H1 (cell line): ENCODE data around the gene KBTBD12. TPM values are rescaled to one million over a fixed set of nuclear protein-coding genes. Genes with fewer than 3 reads are reported as not detected.

Source experiments
- BCL11A ChIP-seq, 2 experiments: IDR thresholded peaks; one replicate each; pipeline ENCODE4 v1.6.1; 2011; ENCODE audit warnings: low read depth in 2 of 2, low read length in 2 of 2, mild to moderate bottlenecking in 2 of 2
- CEBPB ChIP-seq: IDR thresholded peaks from 2 replicates; pipeline ENCODE4 v1.6.1; 2012; ENCODE audit warnings: low read depth, low read length
- CREB1 ChIP-seq: IDR thresholded peaks from 2 replicates; pipeline ENCODE4 v1.6.1; 2012; ENCODE audit warnings: inconsistent platforms
- CTBP2 ChIP-seq: IDR thresholded peaks from 2 replicates; pipeline ENCODE4 v1.7.0; 2011; ENCODE audit warnings: borderline replicate concordance, mild to moderate bottlenecking, moderate library complexity, mixed read lengths, low read length; ENCODE audit not compliant: insufficient read depth, insufficient read length
- HDAC2 ChIP-seq, 2 experiments: fragments of 300-600 bp in 1 of 2; sonication (generic) in 1 of 2; IDR thresholded peaks; 2 replicates each; pipeline ENCODE4 v1.6.1; 2011 to 2012; ENCODE audit warnings: low read depth in 2 of 2, low read length in 2 of 2, mild to moderate bottlenecking in 2 of 2, moderate library complexity in 2 of 2, borderline replicate concordance in 1 of 2, inconsistent platforms in 1 of 2
- JUN ChIP-seq: IDR thresholded peaks from 2 replicates; pipeline ENCODE4 v1.6.1; 2011; ENCODE audit warnings: low read depth, mild to moderate bottlenecking, improper control_type of control experiment, low read length
- JUND ChIP-seq: IDR thresholded peaks from 2 replicates; pipeline ENCODE4 v1.6.1; 2011; ENCODE audit warnings: mild to moderate bottlenecking, improper control_type of control experiment, low read length
- KDM4A ChIP-seq: IDR thresholded peaks from one replicate; pipeline ENCODE4 v1.7.1; 2012; ENCODE audit warnings: low read depth, mild to moderate bottlenecking, moderate library complexity, low read length, inconsistent platforms; ENCODE audit not compliant: severe bottlenecking
- MAX ChIP-seq: IDR thresholded peaks from 2 replicates; pipeline ENCODE4 v1.6.1; 2012; ENCODE audit warnings: inconsistent platforms
- POLR2A ChIP-seq, 2 experiments: IDR thresholded peaks; 1 replicate in 1 of 2; 2 replicates in 1 of 2; pipeline ENCODE4 v1.6.1; 2011; ENCODE audit warnings: low read depth in 2 of 2, low read length in 2 of 2, mild to moderate bottlenecking in 2 of 2; ENCODE audit errors: control extremely low read depth in 1 of 2
- POU5F1 ChIP-seq: IDR thresholded peaks from 2 replicates; pipeline ENCODE4 v1.6.1; 2011; ENCODE audit warnings: low read depth, mild to moderate bottlenecking, low read length, moderate library complexity
- RFX5 ChIP-seq: IDR thresholded peaks from 2 replicates; pipeline ENCODE4 v1.6.1; 2011; ENCODE audit warnings: low read depth, low read length, improper control_type of control experiment, borderline replicate concordance
- RXRA ChIP-seq: IDR thresholded peaks from 2 replicates; pipeline ENCODE4 v1.6.1; 2011; ENCODE audit warnings: low read depth, mild to moderate bottlenecking, low read length, moderate library complexity; ENCODE audit not compliant: insufficient read depth
- SAP30 ChIP-seq: fragments of 300-600 bp; sonication (generic); IDR thresholded peaks from 2 replicates; pipeline ENCODE4 v1.7.1; 2012; ENCODE audit warnings: low read length, moderate library complexity, mild to moderate bottlenecking, inconsistent platforms; ENCODE audit not compliant: insufficient read depth, insufficient replicate concordance
- SIRT6 ChIP-seq: IDR thresholded peaks from one replicate; pipeline ENCODE4 v1.7.1; 2012; ENCODE audit warnings: low read length, inconsistent platforms
- SIX5 ChIP-seq: IDR thresholded peaks from 2 replicates; pipeline ENCODE4 v1.6.1; 2011; ENCODE audit warnings: mild to moderate bottlenecking, low read depth, low read length
- SP4 ChIP-seq: IDR thresholded peaks from 2 replicates; pipeline ENCODE4 v1.6.1; 2012; ENCODE audit warnings: low read length, inconsistent platforms
- SRF ChIP-seq: IDR thresholded peaks from 2 replicates; pipeline ENCODE4 v1.6.1; 2011; ENCODE audit warnings: mild to moderate bottlenecking, low read depth, low read length, moderate library complexity
- YY1 ChIP-seq: IDR thresholded peaks from 2 replicates; pipeline ENCODE4 v1.6.1; 2011; ENCODE audit warnings: low read depth, mild to moderate bottlenecking, low read length
- polyA plus RNA-seq, 7 experiments: library from polyadenylated mRNA; depleted of rRNA in 3 of 7; stranded (reverse) in 5 of 7; unstranded in 2 of 7; fragments of >200 nt in 5 of 7; fragments of 200-250 nt in 2 of 7; gene quantifications; 1 replicate in 5 of 7; 2 replicates in 1 of 7; 4 replicates in 1 of 7; pipeline versions ENCODE4 v1.2.1 to v1.2.3, GENCODE V29; 2011 to 2013; ENCODE audit warnings: missing spikeins in 2 of 7, mixed read lengths in 2 of 7
- total RNA-seq: library from RNA; stranded (reverse); fragmentation: NEBNext Ultra II Directional; extraction: Animal tissue kit (Norgen Biotek cat#: 25700); gene quantifications from 2 replicates; pipeline ENCODE4 v1.2.1, GENCODE V29; 2021
- TF ChIP-seq, protein P1 (sequence below): IDR thresholded peaks from 2 replicates; pipeline ENCODE4 v1.6.1; 2011; ENCODE audit warnings: low read depth, mild to moderate bottlenecking, low read length; ENCODE audit not compliant: insufficient read depth

The KBTBD12 gene
- total and polyA plus RNA-seq, 2 of the 8 experiments (the other 6 are each of a cell fraction or from before 2014, with no cell fraction given): 0.33 to 0.63 TPM

DNA sequence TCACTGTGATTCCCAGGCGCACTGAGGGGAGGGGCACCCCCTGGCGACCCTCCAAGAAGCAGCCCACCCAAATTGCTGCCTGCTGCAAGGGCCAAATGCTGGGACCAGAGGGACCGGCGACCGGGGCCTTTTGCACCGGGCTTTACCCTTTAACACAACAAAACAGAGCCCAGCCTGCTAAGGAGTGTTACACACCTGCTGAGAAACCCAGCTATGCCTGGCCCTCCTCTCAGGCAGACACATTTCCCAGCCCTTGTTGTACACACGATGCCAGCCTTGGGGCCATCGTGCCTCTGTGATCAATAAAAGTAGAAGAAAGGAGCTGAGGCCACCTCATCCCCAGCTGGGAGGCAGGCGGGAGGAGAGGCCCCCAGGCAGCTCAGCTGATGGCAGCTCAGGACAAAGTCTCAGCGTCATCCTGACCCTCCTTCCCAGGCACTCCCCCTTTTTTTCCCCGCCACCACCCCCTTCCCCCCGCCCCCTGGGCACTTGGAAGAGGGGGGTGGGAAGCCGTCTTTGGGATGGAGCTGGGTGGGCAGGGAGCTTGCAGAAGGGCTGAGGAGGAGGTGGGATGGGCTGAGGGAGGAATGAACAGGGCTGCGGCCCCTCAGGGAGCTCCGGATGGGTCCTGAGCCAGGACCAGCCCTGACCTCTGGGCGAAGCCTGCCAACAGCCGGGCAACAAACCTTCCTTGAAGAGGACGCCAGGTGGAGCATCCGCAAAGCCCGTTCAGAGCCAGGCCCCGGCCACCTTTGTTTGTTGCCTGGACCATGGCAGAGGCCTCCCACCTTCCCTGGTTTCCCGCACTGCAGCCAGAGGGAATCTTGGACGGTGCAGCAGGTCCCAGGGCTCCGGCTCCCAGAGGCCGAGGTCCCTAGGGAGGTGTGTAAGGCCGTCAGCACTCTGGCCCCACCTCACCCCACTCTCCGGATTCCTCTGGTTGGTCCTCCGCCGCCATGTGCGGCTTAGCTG is 91.3 kb downstream of the KBTBD12 start (continued):
- TF ChIP-seq KDM4A (peak; percentile 24), POLR2A (IDR thresholded peaks at IDR 0.05; ENCODE audit: control extremely low read depth in 1 of 2, low read depth in 2 of 2, low read length in 2 of 2) (no peak), SIX5 (no peak), SIRT6 (no peak), POU5F1 (no peak), MAX (no peak), YY1 (no peak), SP4 (no peak), SRF (no peak), CTBP2 (peak; percentile 16), RXRA (no peak), CREB1 (no peak), JUN (no peak), JUND (no peak), RFX5 (no peak), CEBPB (no peak), SAP30 (no peak), BCL11A (IDR thresholded peaks at IDR 0.05; ENCODE audit: low read depth in 2 of 2, low read length in 2 of 2) (no peak), HDAC2 (IDR thresholded peaks at IDR 0.05; ENCODE audit: borderline replicate concordance in 1 of 2, low read depth in 2 of 2, low read length in 2 of 2) (no peak)
- TF ChIP-seq, protein P1, sequence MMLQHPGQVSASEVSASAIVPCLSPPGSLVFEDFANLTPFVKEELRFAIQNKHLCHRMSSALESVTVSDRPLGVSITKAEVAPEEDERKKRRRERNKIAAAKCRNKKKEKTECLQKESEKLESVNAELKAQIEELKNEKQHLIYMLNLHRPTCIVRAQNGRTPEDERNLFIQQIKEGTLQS: no peak
